NCI-H1092 treated with DMSO at 0.1 percent for 48 hours (cell line): ENCODE measurements around the gene RNF182.
"Not testable (repeated sequence)": the region's sequence is repeated elsewhere in the genome, so short reads cannot be mapped to it uniquely, and the experiment has no call there.

ENCODE experiments used
- DNase-seq: peaks from one replicate; lab custom pipeline; 2025; lab: John Stamatoyannopoulos, UW

The RNF182 gene

GRCh38 chr6:13965582-13966127 lies 40.9 kb downstream of the RNF182 start:
- no peak for DNase-seq

GRCh38 chr6:13971303-13971702 lies 46.6 kb downstream of the RNF182 start:
- no peak for DNase-seq

- DNase-seq: not testable (repeated sequence)
Measured at GRCh38 chr6:13972602-13973001, 47.9 kb downstream of the RNF182 start.

GRCh38 chr6:13973422-13973821 lies 48.7 kb downstream of the RNF182 start:
- DNase-seq: not testable (repeated sequence)

- no peak for DNase-seq
Measured at GRCh38 chr6:13978102-13978640, 53.4 kb downstream of the RNF182 start.

GRCh38 chr6:13978787-13979186 lies 54.0 kb downstream of the RNF182 start:
- no peak for DNase-seq

- DNase-seq: no peak
Measured at GRCh38 chr6:13979284-13980171, 54.8 kb downstream of the RNF182 start.

- DNase-seq: no peak
Measured at GRCh38 chr6:13980534-13980933, 55.8 kb downstream of the RNF182 start.

- no peak for DNase-seq
Measured at GRCh38 chr6:13985663-13986325, 61.0 kb downstream of the RNF182 start.

GRCh38 chr6:13986700-13987399 lies 62.1 kb downstream of the RNF182 start:
- DNase-seq: no peak

- DNase-seq: no peak
Measured at GRCh38 chr6:13987400-13987865, 62.7 kb downstream of the RNF182 start.

GRCh38 chr6:13988049-13988738 lies 63.4 kb downstream of the RNF182 start:
- DNase-seq: no peak

GRCh38 chr6:13988908-13989307 lies 64.2 kb downstream of the RNF182 start:
- no peak for DNase-seq

- no peak for DNase-seq
Measured at GRCh38 chr6:13989496-13990144, 64.9 kb downstream of the RNF182 start.

- DNase-seq: no peak
Measured at GRCh38 chr6:13990796-13991195, 66.0 kb downstream of the RNF182 start.

GRCh38 chr6:13991393-13991792 lies 66.6 kb downstream of the RNF182 start:
- DNase-seq: no peak

GRCh38 chr6:13992417-13993055 lies 67.8 kb downstream of the RNF182 start:
- no peak for DNase-seq

- DNase-seq: no peak
Measured at GRCh38 chr6:13993416-13993815, 68.7 kb downstream of the RNF182 start.

GRCh38 chr6:13998356-13998755 lies 73.6 kb downstream of the RNF182 start:
- DNase-seq: no peak

- no peak for DNase-seq
Measured at GRCh38 chr6:14000901-14001300, 76.1 kb downstream of the RNF182 start.
